Right lung (tissue), 5 donors: ENCODE measurements around the gene ERCC4. TPM values are rescaled to one million over a fixed set of nuclear protein-coding genes. Genes with fewer than 3 reads are reported as not detected.

Experiments
- DNase-seq, 2 donors: peaks; one replicate each; pipeline ENCODE4 v3.0.0-alpha.2; 2013
- polyA plus RNA-seq, 5 donors: library from polyadenylated mRNA; unstranded; fragments of 120-200 nt; gene quantifications; one replicate each; pipeline versions ENCODE4 v1.2.1 to v1.2.3, GENCODE V29; 2013; ENCODE audit warnings: inconsistent platforms in 1 of 5, low replicate concordance in 1 of 5; ENCODE audit not compliant: insufficient read length in 5 of 5, insufficient read depth in 1 of 5

ERCC4 gene
- polyA plus RNA-seq, 5 donors = 12.1 to 25.7 (median 17.6) TPM

GRCh38 chr16:13945744-13946485 lies 26.0 kb downstream of the ERCC4 start:
- no peak for DNase-seq

- peak; percentile 81 to 86 for DNase-seq
These were observed 28.1 kb downstream of the ERCC4 start for GRCh38 chr16:13948086-13948485.

GRCh38 chr16:13950821-13951547 lies 31.0 kb downstream of the ERCC4 start:
- no peak for DNase-seq

GRCh38 chr16:13951611-13952010 lies 31.7 kb downstream of the ERCC4 start:
- no peak for DNase-seq

- DNase-seq = no peak
These were observed 33.5 kb downstream of the ERCC4 start for GRCh38 chr16:13953501-13953900.

GRCh38 chr16:13956635-13957196 lies 36.8 kb downstream of the ERCC4 start:
- no peak for DNase-seq

- DNase-seq = peak; percentile 79 to 80
These were observed 37.5 kb downstream of the ERCC4 start for GRCh38 chr16:13957197-13958078.

GRCh38 chr16:13958474-13958873 lies 38.5 kb downstream of the ERCC4 start:
- no peak for DNase-seq

- no peak for DNase-seq
These were observed 39.7 kb downstream of the ERCC4 start for GRCh38 chr16:13959626-13960025.

- no peak for DNase-seq
These were observed 41.3 kb downstream of the ERCC4 start for GRCh38 chr16:13961099-13961811.

GRCh38 chr16:13962232-13962631 lies 42.3 kb downstream of the ERCC4 start:
- DNase-seq = no peak

- DNase-seq = no peak
These were observed 48.9 kb downstream of the ERCC4 start for GRCh38 chr16:13968835-13969234.

GRCh38 chr16:13969711-13970110 lies 49.8 kb downstream of the ERCC4 start:
- no peak for DNase-seq

GRCh38 chr16:13970708-13971422 lies 50.9 kb downstream of the ERCC4 start:
- no peak for DNase-seq

GRCh38 chr16:13973321-13974023 lies 53.5 kb downstream of the ERCC4 start:
- DNase-seq = no peak

- DNase-seq = no peak
These were observed 57.2 kb downstream of the ERCC4 start for GRCh38 chr16:13977177-13977576.

- DNase-seq = no peak
These were observed 62.5 kb downstream of the ERCC4 start for GRCh38 chr16:13982451-13982850.

- no peak for DNase-seq
These were observed 63.7 kb downstream of the ERCC4 start for GRCh38 chr16:13983625-13984024.

- DNase-seq = no peak
These were observed 64.8 kb downstream of the ERCC4 start for GRCh38 chr16:13984794-13985193.

- no peak for DNase-seq
These were observed 68.1 kb downstream of the ERCC4 start for GRCh38 chr16:13988038-13988437.
